ENCODE results near the gene PALMD.

DNA sequence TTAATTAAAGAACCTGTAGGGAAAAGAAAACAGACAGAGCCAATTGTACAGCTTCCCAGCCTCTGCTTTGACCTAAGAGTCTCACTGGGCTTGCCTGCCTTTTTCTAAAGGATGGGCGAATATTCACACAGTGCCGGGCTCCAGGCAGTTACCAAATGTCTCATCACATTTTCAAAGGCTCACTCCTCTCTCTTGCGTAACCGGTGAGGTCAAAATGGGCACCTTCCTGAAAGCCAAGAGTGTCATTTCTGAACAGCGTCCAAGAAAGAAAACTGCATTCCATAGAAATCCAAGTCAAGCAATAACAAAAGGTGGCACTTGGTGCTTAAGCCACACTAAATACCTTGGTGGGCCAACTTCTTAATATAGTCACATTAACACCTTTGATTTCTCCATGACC is 710 bp upstream of the PALMD start:
- no peak for TF ChIP-seq POLR2A (IDR thresholded peaks at IDR 0.05; ENCODE audit: low read length)
- TF ChIP-seq GATA1 (IDR thresholded peaks at IDR 0.05; ENCODE audit: low read depth, low read length), result no peak

Measured in erythroblast (primary cell).